Measurements from ENCODE around the gene GLI3.

GLI3 gene

GRCh38 chr7:41931263-41931646 lies 305.8 kb downstream of the GLI3 start:
- H3K9me2 ChIP-seq (replicated peaks; ENCODE audit: low read depth, low read length), result no peaks in the 10 kb centered on the region
- no peaks in the 10 kb centered on the region for H4K20me1 ChIP-seq (ENCODE audit: insufficient read depth, low read length, poor library complexity, severe bottlenecking)
- H3K4me3 ChIP-seq (ENCODE audit: low read length, poor library complexity, severe bottlenecking), result no peak overlapping the region
- H3K36me3 ChIP-seq (ENCODE audit: insufficient read depth, low read length), result no peaks in the 10 kb centered on the region
- no peaks in the 10 kb centered on the region for H3K27me3 ChIP-seq (ENCODE audit: insufficient read depth, low read length, poor library complexity, severe bottlenecking)
- H3K4me2 ChIP-seq (ENCODE audit: low read depth, low read length, poor library complexity, severe bottlenecking), result no peak overlapping the region
- no peaks in the 10 kb centered on the region for H3K79me2 ChIP-seq (ENCODE audit: insufficient read depth, low read length)
- TF ChIP-seq EZH2phosphoT487 (IDR thresholded peaks at IDR 0.05; ENCODE audit: borderline replicate concordance) (no peak), CTCF (conservative IDR thresholded peaks at IDR 0.05; ENCODE audit: low read length) (no peak)
- no peaks in the 10 kb centered on the region for H3K4me1 ChIP-seq (ENCODE audit: insufficient read depth, low read length, poor library complexity, severe bottlenecking)
- no peaks in the 10 kb centered on the region for H3F3A ChIP-seq (ENCODE audit: low read depth)
- H3K9me3 ChIP-seq (ENCODE audit: insufficient read depth, low read depth, low read length), result no peaks in the 10 kb centered on the region
- no peak overlapping the region for H3K9ac ChIP-seq (ENCODE audit: low read depth, low read length, poor library complexity, severe bottlenecking)
- H2AFZ ChIP-seq (ENCODE audit: low read length), result no peak overlapping the region

GRCh38 chr7:41930538-41931262 lies 306.3 kb downstream of the GLI3 start:
- Histone ChIP-seq H3K9me2 (replicated peaks; ENCODE audit: low read depth, low read length) (no peaks in the 10 kb centered on the region), H4K20me1 (ENCODE audit: insufficient read depth, low read length, poor library complexity, severe bottlenecking) (no peaks in the 10 kb centered on the region), H3K9ac (ENCODE audit: low read depth, low read length, poor library complexity, severe bottlenecking) (no peak overlapping the region), H3F3A (ENCODE audit: low read depth) (no peaks in the 10 kb centered on the region), H3K4me2 (ENCODE audit: low read depth, low read length, poor library complexity, severe bottlenecking) (no peak overlapping the region), H3K36me3 (ENCODE audit: insufficient read depth, low read length) (no peaks in the 10 kb centered on the region), H3K4me3 (ENCODE audit: low read length, poor library complexity, severe bottlenecking) (no peak overlapping the region), H3K27me3 (ENCODE audit: insufficient read depth, low read length, poor library complexity, severe bottlenecking) (no peaks in the 10 kb centered on the region), H2AFZ (ENCODE audit: low read length) (no peak overlapping the region), H3K4me1 (ENCODE audit: insufficient read depth, low read length, poor library complexity, severe bottlenecking) (no peaks in the 10 kb centered on the region), H3K9me3 (ENCODE audit: insufficient read depth, low read depth, low read length) (no peaks in the 10 kb centered on the region), H3K79me2 (ENCODE audit: insufficient read depth, low read length) (no peaks in the 10 kb centered on the region)
- TF ChIP-seq CTCF (conservative IDR thresholded peaks at IDR 0.05; ENCODE audit: low read length), result no peak
- no peak for TF ChIP-seq EZH2phosphoT487 (IDR thresholded peaks at IDR 0.05; ENCODE audit: borderline replicate concordance)

- H3K4me1 ChIP-seq (ENCODE audit: insufficient read depth, low read length, poor library complexity, severe bottlenecking), result no peaks in the 10 kb centered on the region
- H3K4me2 ChIP-seq (ENCODE audit: low read depth, low read length, poor library complexity, severe bottlenecking), result no peak overlapping the region
- H3F3A ChIP-seq (ENCODE audit: low read depth), result no peaks in the 10 kb centered on the region
- no peak overlapping the region for H2AFZ ChIP-seq (ENCODE audit: low read length)
- no peak for TF ChIP-seq CTCF (conservative IDR thresholded peaks at IDR 0.05; ENCODE audit: low read length)
- no peak for TF ChIP-seq EZH2phosphoT487 (IDR thresholded peaks at IDR 0.05; ENCODE audit: borderline replicate concordance)
- no peaks in the 10 kb centered on the region for H3K79me2 ChIP-seq (ENCODE audit: insufficient read depth, low read length)
- no peak overlapping the region for H3K4me3 ChIP-seq (ENCODE audit: low read length, poor library complexity, severe bottlenecking)
- H3K9ac ChIP-seq (ENCODE audit: low read depth, low read length, poor library complexity, severe bottlenecking), result no peak overlapping the region
- no peaks in the 10 kb centered on the region for H3K27me3 ChIP-seq (ENCODE audit: insufficient read depth, low read length, poor library complexity, severe bottlenecking)
- no peaks in the 10 kb centered on the region for H3K9me2 ChIP-seq (replicated peaks; ENCODE audit: low read depth, low read length)
- no peaks in the 10 kb centered on the region for H4K20me1 ChIP-seq (ENCODE audit: insufficient read depth, low read length, poor library complexity, severe bottlenecking)
- H3K9me3 ChIP-seq (ENCODE audit: insufficient read depth, low read depth, low read length), result no peaks in the 10 kb centered on the region
- H3K36me3 ChIP-seq (ENCODE audit: insufficient read depth, low read length), result no peaks in the 10 kb centered on the region
Observed at GRCh38 chr7:41928781-41929180, 308.2 kb downstream of the GLI3 start.

Data from Loucy (cell line).